GM19025 (cell line): ENCODE measurements around the gene SMPD1.
"Not testable (repeated sequence)": the region's sequence is repeated elsewhere in the genome, so short reads cannot be mapped to it uniquely, and the experiment has no call there.

Experiments
- ATAC-seq: cut with Tn5 transposase; IDR thresholded peaks from one replicate; pipeline ENCODE4 v1.9.1; 2021; ENCODE audit warnings: mild to moderate bottlenecking, low read depth, moderate library complexity; ENCODE audit not compliant: unreplicated experiment

Gene SMPD1

GRCh38 chr11:6387811-6388599 lies 2.3 kb upstream of the SMPD1 start:
- no peak for ATAC-seq

DNA sequence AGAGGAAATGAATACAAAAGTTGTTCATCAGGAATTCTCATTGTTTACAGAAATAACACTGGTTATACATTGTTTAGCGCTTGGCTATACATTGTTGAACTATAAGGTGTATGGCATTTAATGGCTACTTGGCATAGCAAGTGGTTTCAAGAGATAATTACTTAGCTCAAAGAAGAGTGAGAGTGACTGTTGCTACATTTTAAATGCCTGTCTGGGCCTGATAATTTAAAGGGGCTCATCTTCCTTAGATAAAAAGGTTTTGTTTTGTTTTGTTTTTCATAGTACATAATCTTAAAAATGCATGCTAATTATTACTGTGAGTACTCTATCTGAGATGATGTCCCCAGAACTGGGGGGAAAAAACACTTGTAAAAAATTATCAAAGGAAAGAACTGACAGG lies 1.5 kb upstream of the SMPD1 start:
- ATAC-seq, result no peak

DNA sequence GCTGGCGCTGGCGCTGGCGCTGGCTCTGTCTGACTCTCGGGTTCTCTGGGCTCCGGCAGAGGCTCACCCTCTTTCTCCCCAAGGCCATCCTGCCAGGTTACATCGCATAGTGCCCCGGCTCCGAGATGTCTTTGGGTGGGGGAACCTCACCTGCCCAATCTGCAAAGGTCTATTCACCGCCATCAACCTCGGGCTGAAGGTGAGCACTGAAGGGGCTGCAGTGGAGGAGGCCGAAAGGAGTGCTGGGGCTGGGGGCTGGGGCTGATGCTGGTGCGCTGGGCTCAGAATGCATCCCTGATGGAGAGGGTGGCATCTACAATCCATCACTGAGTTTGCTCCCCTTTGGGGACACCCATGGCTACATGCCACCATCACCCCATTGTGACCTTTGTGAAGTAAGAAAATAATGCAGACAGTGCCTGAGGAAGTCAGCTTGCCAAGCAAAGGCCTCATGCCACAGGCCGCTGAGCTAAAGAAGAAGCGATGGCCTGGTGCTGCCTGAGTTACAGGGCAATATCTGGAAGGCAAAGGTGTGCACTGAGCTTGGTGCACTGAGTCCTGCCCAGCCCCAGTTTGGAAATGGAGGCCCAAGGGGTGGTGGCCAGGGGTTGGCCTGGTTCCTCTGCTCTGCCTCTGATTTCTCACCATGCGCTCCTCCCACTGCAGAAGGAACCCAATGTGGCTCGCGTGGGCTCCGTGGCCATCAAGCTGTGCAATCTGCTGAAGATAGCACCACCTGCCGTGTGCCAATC lies 620 bp downstream of the SMPD1 start:
- ATAC-seq, result no peak

- ATAC-seq, result no peak
Measured at GRCh38 chr11:6391537-6392134, 1.4 kb downstream of the SMPD1 start.

- ATAC-seq, result not testable (repeated sequence)
Measured at GRCh38 chr11:6392251-6392650, 2.0 kb downstream of the SMPD1 start.

DNA sequence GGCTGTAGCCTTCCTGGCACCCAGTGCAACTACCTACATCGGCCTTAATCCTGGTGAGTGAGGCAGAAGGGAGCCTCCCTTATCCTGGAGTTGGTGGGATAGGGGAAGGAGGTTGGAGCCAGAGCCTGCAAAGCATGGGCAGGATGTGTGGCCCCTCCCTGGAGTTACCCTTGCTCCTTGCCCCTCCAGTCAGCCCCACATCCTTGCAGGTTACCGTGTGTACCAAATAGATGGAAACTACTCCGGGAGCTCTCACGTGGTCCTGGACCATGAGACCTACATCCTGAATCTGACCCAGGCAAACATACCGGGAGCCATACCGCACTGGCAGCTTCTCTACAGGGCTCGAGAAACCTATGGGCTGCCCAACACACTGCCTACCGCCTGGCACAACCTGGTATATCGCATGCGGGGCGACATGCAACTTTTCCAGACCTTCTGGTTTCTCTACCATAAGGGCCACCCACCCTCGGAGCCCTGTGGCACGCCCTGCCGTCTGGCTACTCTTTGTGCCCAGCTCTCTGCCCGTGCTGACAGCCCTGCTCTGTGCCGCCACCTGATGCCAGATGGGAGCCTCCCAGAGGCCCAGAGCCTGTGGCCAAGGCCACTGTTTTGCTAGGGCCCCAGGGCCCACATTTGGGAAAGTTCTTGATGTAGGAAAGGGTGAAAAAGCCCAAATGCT lies 3.9 kb downstream of the SMPD1 start:
- no peak for ATAC-seq

DNA sequence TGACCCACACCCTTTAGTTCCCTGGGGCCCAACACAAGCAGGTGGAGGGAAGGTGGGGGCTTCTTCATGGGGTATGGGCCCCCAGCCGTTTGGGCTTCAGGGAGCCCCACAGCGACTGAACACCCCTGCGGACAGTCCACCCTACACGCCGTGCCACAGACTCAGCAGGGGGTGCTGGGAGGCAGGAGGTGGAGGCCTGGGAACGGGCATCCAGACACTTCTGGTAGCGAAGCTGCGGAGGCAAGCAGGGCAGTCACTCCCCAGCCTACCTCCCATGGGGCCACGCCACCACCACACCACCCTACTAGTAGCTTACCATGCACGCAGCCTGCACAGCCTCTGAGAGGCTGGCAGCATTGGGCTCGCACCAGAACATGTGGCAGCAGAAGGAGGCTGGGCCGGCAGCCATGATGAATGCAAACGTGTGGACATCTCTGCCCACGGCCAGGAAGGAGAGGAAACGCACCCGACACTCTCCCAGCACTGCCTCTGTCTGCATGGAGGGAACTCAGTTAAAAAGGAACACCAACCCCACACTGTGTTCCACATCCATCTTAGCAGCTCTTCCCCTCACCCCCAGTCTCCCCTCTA lies 5.3 kb downstream of the SMPD1 start:
- ATAC-seq, result no peak

- no peak for ATAC-seq
Measured at GRCh38 chr11:6397156-6397555, 6.9 kb downstream of the SMPD1 start.

- no peak for ATAC-seq
Measured at GRCh38 chr11:6397636-6398035, 7.4 kb downstream of the SMPD1 start.

- no peak for ATAC-seq
Measured at GRCh38 chr11:6400431-6401345, 10.4 kb downstream of the SMPD1 start.

- no peak for ATAC-seq
Measured at GRCh38 chr11:6401464-6401863, 11.2 kb downstream of the SMPD1 start.

DNA sequence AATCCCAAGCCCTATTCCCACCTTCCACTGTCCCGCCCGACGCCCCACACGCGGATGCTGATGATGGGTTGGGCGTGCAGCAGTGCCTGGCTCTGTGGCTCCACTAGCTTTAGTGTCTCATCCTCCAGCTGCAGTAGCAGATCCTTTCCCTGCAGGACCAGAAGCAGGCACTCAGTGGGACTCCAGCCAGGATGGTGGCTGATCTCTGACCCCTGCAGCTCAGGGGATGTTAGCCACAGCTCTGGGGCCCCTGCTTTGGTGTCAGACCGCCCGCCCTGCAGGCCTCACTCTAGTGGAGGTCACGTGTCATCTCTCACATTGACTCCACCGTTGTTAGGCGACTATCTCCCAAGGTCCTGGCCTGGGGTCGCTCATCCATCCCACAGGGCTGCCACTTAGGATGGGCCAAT lies 11.8 kb downstream of the SMPD1 start:
- peak; percentile 35 for ATAC-seq

GRCh38 chr11:6402561-6402981 lies 12.3 kb downstream of the SMPD1 start:
- peak; percentile 80 for ATAC-seq

DNA sequence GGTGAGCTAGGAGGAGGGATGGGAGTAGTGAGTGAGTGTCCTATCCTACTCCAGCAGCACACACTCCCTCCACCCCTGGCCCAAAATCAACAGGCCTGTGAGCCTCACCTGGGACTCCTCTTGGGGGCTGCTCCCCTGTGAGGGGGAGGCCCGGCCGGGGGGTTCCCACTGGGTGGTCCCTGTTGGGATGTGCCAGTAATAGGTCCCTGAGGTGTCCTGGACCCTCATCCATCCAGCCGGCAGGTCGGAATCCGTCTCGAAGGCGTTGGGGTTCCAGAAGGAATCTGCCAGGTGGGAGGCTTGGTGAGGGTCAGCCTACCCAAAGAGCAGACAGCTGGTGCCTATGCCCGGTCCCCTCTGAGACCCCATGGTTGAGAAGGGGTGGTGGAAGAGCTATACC lies 13.3 kb downstream of the SMPD1 start:
- no peak for ATAC-seq

- no peak for ATAC-seq
Measured at GRCh38 chr11:6404342-6405051, 14.2 kb downstream of the SMPD1 start.

DNA sequence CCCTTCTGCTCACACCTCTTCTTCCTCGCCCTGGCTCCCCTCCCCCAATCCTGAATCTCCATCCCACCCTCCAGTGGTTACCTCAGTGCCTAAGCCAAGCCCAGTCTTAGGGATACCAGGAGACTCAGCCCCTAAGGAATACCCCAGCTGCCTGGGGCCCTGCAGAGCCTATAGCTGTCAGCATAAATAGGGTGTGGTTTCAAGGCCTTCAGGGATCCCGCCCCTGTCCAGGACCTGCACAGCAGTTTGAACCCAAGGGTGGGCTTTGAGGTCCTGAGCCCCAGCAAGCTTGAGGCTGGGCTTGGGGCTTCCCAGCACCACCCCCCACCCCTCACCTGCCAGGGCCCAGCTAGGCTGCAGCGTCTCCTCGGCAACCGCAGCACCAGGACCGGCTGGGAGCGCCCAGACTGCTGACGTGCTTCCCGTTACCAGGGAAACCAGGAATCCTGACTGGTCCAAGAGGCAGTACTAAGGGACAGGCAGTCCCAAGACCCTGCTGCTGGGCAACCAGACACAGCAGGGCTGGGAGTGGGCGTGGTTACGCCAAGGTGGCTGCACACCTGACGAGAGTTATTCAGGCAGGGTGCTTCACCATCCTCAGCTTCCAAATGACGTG lies 14.9 kb downstream of the SMPD1 start:
- no peak for ATAC-seq

GRCh38 chr11:6405846-6406245 lies 15.6 kb downstream of the SMPD1 start:
- ATAC-seq, result no peak

DNA sequence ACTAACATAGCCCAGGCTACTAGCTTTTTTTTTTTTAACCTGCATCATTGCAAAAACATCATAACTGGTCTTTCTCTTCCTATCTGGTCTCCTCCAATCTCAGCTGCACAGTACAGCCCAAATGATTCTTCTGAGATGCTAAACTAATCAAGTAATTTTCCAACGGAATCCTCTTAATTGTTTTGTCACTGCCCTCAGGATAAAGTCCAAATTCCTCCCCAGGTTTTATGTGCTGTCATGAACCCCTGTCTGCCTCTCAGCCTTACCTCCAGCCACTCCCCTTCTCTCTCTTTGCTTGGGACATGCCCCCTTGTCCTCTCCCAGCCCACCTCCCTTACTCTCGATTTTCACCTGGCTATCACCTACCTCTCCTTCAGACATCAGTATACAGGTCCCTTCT lies 16.1 kb downstream of the SMPD1 start:
- ATAC-seq, result no peak
